K562 (cell line): ENCODE data around the gene ALKBH3. TPM values are rescaled to one million over a fixed set of nuclear protein-coding genes. Genes with fewer than 3 reads are reported as not detected.

Experiments used
- ATF3 ChIP-seq, 2 experiments: fragments of 450-650 bp in 1 of 2; sonication (generic) in 1 of 2; formaldehyde crosslinking in 1 of 2; IDR thresholded peaks in 1 of 2; conservative IDR thresholded peaks in 1 of 2; 2 replicates each; pipeline versions ENCODE4 v1.6.1 to v1.8.1; 2016 to 2023; ENCODE audit warnings: mild to moderate bottlenecking in 2 of 2, moderate library complexity in 2 of 2, inconsistent platforms in 1 of 2, missing genetic modification reagents in 1 of 2
- BRF2 ChIP-seq: IDR thresholded peaks from 3 replicates; pipeline ENCODE4 v1.6.1; 2011; ENCODE audit warnings: borderline replicate concordance, mild to moderate bottlenecking; ENCODE audit not compliant: insufficient read length, insufficient read depth
- CSDE1 ChIP-seq, 2 experiments: fragments of 450-650 bp; IDR thresholded peaks; 2 replicates each; pipeline ENCODE4 v1.6.1; 2016; ENCODE audit warnings: mild to moderate bottlenecking in 1 of 2
- HDAC2 ChIP-seq: fragments of 450-650 bp; IDR thresholded peaks from 2 replicates; pipeline ENCODE4 v1.6.1; 2016; ENCODE audit warnings: mild to moderate bottlenecking
- MBD2 ChIP-seq: sonication (generic); IDR thresholded peaks from 2 replicates; pipeline ENCODE4 v1.6.1; 2016; ENCODE audit warnings: low read depth, borderline replicate concordance
- MTA1 ChIP-seq: fragments of 450-650 bp; IDR thresholded peaks from 2 replicates; pipeline ENCODE4 v1.6.1; 2017; ENCODE audit warnings: borderline replicate concordance
- PHF21A ChIP-seq: fragments of 450-650 bp; IDR thresholded peaks from 2 replicates; pipeline ENCODE4 v1.6.1; 2017; ENCODE audit warnings: low read depth, borderline replicate concordance
- SAFB ChIP-seq: fragments of 200-400 bp; formaldehyde crosslinking; IDR thresholded peaks from 2 replicates; pipeline ENCODE4 v1.6.1; 2017; ENCODE audit warnings: low read depth, low read length, borderline replicate concordance
- SMARCA4 ChIP-seq: fragments of 450-650 bp; IDR thresholded peaks from 2 replicates; pipeline ENCODE4 v1.6.1; 2016
- TAL1 ChIP-seq: fragments of 450-650 bp; IDR thresholded peaks from 2 replicates; pipeline ENCODE4 v1.6.1; 2016; ENCODE audit warnings: mild to moderate bottlenecking
- TFAM ChIP-seq: fragments of 250-450 bp; sonication (Bioruptor Pico); conservative IDR thresholded peaks from 2 replicates; pipeline ENCODE4 v1.5.0; 2021; ENCODE audit warnings: mild to moderate bottlenecking, moderate library complexity
- U2AF2 ChIP-seq: fragments of 200-400 bp; formaldehyde crosslinking; optimal IDR thresholded peaks from 2 replicates; pipeline ENCODE3; 2017; ENCODE audit warnings: low read depth, mild to moderate bottlenecking, low read length
- ZNF140 ChIP-seq: fragments of 250-450 bp; sonication (Bioruptor Pico); IDR thresholded peaks from 2 replicates; pipeline ENCODE4 v1.8.0; 2021; ENCODE audit warnings: moderate library complexity, mild to moderate bottlenecking, inconsistent platforms
- ZNF24 ChIP-seq: fragments of 450-650 bp; IDR thresholded peaks from 2 replicates; pipeline ENCODE4 v1.6.1; 2016
- ZNF586 ChIP-seq: fragments of 450-650 bp; formaldehyde crosslinking; conservative IDR thresholded peaks from 2 replicates; pipeline ENCODE4 v1.4.0; 2020; ENCODE audit warnings: mild to moderate bottlenecking, moderate library complexity
- ZNF830 ChIP-seq: fragments of 250-450 bp; sonication (Bioruptor Pico); IDR thresholded peaks from 2 replicates; pipeline ENCODE4 v1.5.0; 2021; ENCODE audit warnings: mild to moderate bottlenecking
- polyA plus RNA-seq, 8 experiments: library from polyadenylated mRNA; depleted of rRNA in 4 of 8; stranded (reverse) in 5 of 8; unstranded in 3 of 8; fragments of >200 nt; fragmentation: Nextera tagmentation in 2 of 8; fragmentation: Illumina TruSeq in 1 of 8; extraction: Ambion mirVana in 2 of 8; extraction: Trizol in 1 of 8; gene quantifications; 2 replicates each; pipeline versions ENCODE4 v1.2.1 to v1.2.3, GENCODE V29; 2011 to 2014; ENCODE audit warnings: inconsistent platforms in 1 of 8, missing spikeins in 1 of 8
- total RNA-seq, 7 experiments: library from RNA; depleted of rRNA in 6 of 7; stranded (reverse); fragments of >200 nt in 6 of 7; fragmentation: Illumina TruSeq in 2 of 7; extraction: Trizol in 2 of 7; gene quantifications; 2 replicates each; pipeline versions ENCODE4 v1.2.1 to v1.2.3, GENCODE V29; 2011 to 2021; ENCODE audit warnings: low replicate concordance in 1 of 7
- TF ChIP-seq, protein P1 (sequence below): fragments of 250-450 bp; sonication (Bioruptor Pico); IDR thresholded peaks from 2 replicates; pipeline ENCODE4 v1.4.0; 2020; ENCODE audit warnings: mild to moderate bottlenecking, moderate library complexity, borderline replicate concordance
- TF ChIP-seq, protein P2 (sequence below): fragments of 450-650 bp; conservative IDR thresholded peaks from 2 replicates; pipeline ENCODE4 v1.6.1; 2016; ENCODE audit warnings: missing genetic modification characterization, low read depth, mild to moderate bottlenecking, control low read depth, missing compliant biosample characterization
- TF ChIP-seq, protein P3 (sequence below): fragments of 250-450 bp; sonication (Bioruptor Pico); IDR thresholded peaks from 2 replicates; pipeline ENCODE4 v1.9.0; 2021; ENCODE audit warnings: mild to moderate bottlenecking, inconsistent platforms

The ALKBH3 gene
- total and polyA plus RNA-seq, 9 of the 15 experiments (the other 6 are each of a cell fraction or from before 2014, with no cell fraction given): 16.0 to 49.9 (median 36.5) TPM

- TF ChIP-seq, protein P1, sequence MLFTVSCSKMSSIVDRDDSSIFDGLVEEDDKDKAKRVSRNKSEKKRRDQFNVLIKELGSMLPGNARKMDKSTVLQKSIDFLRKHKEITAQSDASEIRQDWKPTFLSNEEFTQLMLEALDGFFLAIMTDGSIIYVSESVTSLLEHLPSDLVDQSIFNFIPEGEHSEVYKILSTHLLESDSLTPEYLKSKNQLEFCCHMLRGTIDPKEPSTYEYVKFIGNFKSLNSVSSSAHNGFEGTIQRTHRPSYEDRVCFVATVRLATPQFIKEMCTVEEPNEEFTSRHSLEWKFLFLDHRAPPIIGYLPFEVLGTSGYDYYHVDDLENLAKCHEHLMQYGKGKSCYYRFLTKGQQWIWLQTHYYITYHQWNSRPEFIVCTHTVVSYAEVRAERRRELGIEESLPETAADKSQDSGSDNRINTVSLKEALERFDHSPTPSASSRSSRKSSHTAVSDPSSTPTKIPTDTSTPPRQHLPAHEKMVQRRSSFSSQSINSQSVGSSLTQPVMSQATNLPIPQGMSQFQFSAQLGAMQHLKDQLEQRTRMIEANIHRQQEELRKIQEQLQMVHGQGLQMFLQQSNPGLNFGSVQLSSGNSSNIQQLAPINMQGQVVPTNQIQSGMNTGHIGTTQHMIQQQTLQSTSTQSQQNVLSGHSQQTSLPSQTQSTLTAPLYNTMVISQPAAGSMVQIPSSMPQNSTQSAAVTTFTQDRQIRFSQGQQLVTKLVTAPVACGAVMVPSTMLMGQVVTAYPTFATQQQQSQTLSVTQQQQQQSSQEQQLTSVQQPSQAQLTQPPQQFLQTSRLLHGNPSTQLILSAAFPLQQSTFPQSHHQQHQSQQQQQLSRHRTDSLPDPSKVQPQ: no peak
- TF ChIP-seq SMARCA4 (peak; percentile 98), ZNF24 (0 out of 2 replicates have a peak, but pooled peaks have one; percentile 19), U2AF2 (no peak), BRF2 (no peak), TFAM (no peak), ZNF830 (CRISPR knock-in tag) (no peak), ZNF586 (CRISPR knock-in tag) (no peak), ZNF140 (CRISPR knock-in tag) (no peak), MTA1 (peak; percentile 58; the same call in 1 of the 2 replicates), HDAC2 (peak; percentile 94), MBD2 (0 out of 2 replicates have a peak, but pooled peaks have one; percentile 35), CSDE1 (IDR thresholded peaks at IDR 0.05) (no peak), TAL1 (peak; percentile 90), ATF3 (IDR thresholded peaks at IDR 0.05) (peak; percentile 95), ATF3 (CRISPR knock-in tag; conservative IDR thresholded peaks at IDR 0.05) (no peak; the same call in 1 of the 2 replicates), PHF21A (peak; percentile 84), SAFB (no peak)
- TF ChIP-seq, protein P2, sequence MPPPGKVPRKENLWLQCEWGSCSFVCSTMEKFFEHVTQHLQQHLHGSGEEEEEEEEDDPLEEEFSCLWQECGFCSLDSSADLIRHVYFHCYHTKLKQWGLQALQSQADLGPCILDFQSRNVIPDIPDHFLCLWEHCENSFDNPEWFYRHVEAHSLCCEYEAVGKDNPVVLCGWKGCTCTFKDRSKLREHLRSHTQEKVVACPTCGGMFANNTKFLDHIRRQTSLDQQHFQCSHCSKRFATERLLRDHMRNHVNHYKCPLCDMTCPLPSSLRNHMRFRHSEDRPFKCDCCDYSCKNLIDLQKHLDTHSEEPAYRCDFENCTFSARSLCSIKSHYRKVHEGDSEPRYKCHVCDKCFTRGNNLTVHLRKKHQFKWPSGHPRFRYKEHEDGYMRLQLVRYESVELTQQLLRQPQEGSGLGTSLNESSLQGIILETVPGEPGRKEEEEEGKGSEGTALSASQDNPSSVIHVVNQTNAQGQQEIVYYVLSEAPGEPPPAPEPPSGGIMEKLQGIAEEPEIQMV (tag): no peak
- TF ChIP-seq, protein P3, sequence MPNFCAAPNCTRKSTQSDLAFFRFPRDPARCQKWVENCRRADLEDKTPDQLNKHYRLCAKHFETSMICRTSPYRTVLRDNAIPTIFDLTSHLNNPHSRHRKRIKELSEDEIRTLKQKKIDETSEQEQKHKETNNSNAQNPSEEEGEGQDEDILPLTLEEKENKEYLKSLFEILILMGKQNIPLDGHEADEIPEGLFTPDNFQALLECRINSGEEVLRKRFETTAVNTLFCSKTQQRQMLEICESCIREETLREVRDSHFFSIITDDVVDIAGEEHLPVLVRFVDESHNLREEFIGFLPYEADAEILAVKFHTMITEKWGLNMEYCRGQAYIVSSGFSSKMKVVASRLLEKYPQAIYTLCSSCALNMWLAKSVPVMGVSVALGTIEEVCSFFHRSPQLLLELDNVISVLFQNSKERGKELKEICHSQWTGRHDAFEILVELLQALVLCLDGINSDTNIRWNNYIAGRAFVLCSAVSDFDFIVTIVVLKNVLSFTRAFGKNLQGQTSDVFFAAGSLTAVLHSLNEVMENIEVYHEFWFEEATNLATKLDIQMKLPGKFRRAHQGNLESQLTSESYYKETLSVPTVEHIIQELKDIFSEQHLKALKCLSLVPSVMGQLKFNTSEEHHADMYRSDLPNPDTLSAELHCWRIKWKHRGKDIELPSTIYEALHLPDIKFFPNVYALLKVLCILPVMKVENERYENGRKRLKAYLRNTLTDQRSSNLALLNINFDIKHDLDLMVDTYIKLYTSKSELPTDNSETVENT: no peak
Observed at GRCh38 chr11:43868852-43869567, 11.6 kb upstream of the ALKBH3 start (continued).
